GM21423 (cell line): Measurements from ENCODE around the gene RIPOR3.

Experiments
- ATAC-seq: cut with Tn5 transposase; IDR thresholded peaks from one replicate; pipeline ENCODE4 v1.9.1; 2021; ENCODE audit warnings: mild to moderate bottlenecking, moderate library complexity; ENCODE audit not compliant: unreplicated experiment

RIPOR3 gene

DNA sequence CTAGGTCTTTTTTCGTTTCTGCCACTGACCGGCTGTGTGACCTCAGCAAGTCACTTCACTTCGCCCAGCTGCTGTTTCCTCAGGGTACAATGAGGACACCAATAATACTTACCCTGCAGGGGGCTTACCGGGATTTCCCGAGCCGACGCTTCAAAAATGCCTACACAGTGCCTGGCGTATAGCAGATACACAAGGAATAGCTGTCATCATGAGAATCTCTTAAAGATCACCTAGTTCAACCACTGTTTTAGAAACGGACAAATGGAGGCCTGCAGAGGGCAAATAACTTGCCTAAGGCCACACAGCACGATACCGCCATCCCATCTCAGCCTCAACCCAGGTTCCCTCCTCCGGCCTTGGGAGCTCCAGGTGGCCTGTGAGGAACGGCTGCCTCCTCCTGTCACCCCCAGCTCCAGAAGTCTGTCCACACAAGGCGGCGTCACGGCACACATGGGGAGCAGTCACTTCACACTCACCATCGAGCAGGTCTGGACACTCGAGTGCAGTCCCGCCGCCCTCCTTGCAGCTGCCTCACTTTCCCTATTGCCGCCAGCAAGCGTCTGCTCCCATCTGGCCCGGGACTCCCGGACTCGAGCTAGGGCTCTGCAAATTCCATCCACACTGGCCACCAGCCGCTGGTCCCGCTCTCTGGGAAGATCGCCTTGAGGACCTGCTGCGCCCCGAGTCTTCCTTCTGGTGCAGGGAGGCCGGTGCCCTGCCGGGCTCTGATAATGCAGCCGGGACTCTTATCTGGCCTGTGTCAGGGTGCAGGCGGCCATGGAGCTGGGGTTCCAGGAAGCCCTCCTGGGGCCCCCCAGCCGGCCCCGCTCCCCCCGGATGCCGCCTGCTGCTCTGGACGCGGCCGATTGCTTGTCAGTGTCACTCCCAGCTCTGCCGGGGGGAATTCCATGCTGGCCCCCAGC is at the start of gene RIPOR3:
RIPOR3 (minus strand) TSS at position 893 of the 923 bp plus-strand sequence; CDS start at position 479, 414 bp downstream.
- no peak for ATAC-seq

- no peak for ATAC-seq
Observed at GRCh38 chr20:50737352-50737751, 46.0 kb upstream of the RIPOR3 start.

DNA sequence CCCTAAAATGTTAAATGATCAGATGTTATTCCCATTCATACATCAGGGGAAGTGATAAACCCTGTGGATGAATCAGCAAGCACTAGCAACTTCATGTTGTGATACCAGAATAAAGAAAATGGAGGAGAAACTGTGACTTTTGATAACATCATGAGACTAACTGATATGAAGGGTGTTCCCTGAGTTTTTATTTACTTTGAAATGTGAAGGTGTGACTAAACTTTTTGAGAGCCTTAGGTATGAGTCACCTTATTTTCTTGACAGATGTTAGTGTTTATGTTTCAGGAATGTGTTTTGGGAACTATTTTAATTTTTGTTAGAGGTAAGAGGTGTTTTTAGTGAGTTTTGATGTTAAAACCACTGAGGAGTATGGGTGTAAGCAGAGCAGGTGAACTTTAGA is 44.5 kb upstream of the RIPOR3 start:
- no peak for ATAC-seq

GRCh38 chr20:50734730-50735679 is 43.7 kb upstream of the RIPOR3 start:
- no peak for ATAC-seq

DNA sequence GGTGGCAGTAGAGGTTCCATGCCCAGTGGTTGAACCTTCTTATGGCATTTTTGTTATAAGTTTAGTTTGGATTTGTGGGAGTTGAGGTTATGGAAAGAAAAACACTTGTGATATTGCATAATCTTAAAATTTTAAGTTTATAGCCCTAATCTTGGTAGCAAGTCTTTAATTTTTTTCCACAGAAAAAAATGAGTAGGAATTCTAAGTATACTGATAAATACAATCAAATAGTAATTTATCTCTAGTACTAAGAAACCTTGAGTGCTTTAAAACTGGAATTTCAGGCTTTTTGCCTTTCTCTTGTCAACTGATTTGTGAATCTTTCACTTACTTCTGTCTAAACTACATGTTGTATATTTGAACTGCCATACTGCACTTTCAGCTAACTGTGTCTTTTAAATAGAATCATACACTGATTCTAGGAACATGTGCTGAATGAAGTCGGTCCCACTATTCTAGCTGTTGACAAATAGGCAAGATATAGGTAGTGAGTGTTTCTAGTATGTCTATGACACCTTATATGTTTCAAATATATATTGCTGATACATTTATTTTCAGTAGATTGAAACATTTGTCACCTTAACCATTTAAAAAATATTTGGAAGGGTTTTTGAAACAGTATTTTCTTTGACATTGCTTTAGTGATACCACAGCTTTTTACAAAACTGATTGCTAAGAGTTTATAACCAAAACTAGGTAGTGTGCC is 42.5 kb upstream of the RIPOR3 start:
- ATAC-seq = no peak

DNA sequence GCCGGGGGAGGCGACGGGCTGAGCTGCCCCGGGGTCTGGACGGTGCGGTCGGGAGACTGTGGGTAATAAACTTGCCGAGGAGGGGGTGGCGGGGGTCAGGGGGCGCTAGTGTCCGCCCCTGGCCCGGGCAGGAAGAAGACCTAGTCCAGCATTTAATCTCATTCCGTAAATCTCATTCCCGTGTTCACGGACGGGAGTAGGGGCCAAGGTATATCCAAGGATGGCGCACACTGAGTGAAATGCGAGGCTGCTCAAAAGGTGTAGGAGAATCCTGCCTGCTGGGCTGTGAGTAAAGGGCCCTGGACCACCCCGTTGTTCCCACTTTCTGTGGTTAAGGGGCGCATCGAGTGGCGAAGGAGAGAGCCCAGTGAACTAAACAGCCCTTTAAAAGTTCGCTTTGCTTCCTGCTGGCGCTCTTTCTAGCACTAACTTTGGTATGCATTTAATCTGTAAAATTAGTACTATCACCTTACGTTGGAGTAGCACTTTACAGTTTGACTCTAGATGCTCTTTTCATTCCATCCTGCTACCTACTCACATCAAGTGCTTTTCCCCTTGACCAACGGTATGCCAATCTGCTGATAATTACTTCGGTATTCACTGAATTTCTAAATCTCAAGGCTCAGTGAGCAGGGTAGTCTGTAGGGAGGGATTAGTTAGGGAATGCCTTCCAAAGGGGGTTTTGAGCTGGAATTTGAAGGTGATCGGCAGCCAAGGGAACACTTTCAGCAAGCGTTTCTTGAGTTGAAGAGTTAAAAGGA is 40.8 kb upstream of the RIPOR3 start:
- no peak for ATAC-seq

DNA sequence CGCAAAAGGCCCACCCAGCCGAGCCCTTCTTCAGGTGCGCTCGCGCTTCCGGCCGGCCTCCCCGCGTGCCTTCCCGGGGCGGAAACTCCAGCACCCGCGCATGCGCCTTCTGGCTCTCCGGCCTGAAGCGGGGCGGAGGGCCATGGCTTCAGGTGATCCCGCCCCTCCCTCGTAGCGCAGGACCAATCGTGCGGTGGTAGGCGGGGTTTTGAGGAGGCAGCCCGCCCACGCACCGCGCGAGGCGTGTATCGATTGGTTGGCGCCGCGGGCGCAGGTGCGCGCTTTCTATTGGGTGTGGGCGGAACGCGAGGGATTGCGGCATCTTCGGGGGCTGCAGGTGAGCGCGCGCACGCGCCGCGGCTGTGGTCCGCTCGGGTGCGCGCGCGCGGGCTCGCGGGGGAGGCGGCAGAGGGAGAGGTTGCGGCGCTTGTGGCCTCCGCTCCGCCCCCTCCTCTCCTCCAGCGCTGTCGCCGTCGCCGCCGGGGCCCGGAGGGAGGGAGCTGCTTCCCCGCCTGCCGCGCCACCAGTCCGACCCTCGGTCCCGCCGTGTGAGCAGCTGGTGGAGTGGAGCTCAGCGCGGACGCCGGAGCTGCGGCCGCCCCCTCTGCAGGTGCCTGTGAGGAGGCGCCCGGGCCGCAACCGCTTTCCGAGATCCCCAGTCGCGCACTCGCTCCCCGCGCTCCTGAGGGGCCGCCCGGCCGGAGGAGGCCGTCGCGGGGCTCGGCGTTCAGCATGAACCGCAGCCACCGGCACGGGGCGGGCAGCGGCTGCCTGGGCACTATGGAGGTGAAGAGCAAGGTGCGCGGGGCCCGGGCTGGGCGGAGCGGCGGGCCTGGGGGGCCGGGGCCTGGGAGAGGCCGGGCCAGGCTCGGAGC is 40.0 kb upstream of the RIPOR3 start, which contains the start of gene PARD6B:
PARD6B (plus strand) TSS at position 526 of the 875 bp plus-strand sequence; CDS start at position 733, 207 bp downstream.
- peak; percentile 88 for ATAC-seq

GRCh38 chr20:50730765-50731054 is 39.4 kb upstream of the RIPOR3 start:
- no peak for ATAC-seq

- ATAC-seq = no peak
Observed at GRCh38 chr20:50729901-50730764, 38.8 kb upstream of the RIPOR3 start.

GRCh38 chr20:50728981-50729874 is 37.9 kb upstream of the RIPOR3 start:
- no peak for ATAC-seq

- ATAC-seq = no peak
Observed at GRCh38 chr20:50728486-50728980, 37.2 kb upstream of the RIPOR3 start.

DNA sequence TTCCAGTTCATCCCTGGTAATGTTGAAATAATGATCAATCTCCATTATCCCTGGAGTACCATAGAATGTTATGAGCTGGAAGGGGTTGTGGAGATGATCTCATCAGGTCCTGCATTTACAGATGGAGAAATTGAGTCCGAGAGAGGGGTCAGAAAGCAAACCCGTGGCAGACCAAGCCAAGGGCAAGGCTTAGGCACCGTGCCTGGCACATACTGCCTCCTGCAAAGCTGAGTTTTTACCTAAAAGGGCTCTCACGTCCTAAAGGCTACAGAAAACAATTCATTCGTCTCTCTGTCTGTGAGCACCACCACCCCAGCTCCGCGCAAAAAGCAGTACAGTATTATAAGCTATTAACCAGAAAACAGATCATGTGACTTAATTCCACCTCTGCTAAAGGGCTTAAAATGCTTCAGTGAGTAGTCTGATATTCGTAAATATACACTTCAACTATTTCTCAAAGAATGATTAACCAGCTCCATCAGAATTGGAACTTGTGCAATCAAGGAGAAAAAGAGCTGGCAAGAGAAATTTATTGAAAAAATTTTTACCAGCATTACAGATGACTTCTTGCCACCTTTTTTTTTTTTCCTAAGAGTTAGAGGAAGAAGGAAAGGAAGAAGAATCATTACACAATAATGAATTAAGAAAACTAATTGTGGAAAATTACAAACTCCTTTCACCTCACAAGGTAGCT is 36.6 kb upstream of the RIPOR3 start:
- no peak for ATAC-seq

GRCh38 chr20:50726955-50727791 is 35.8 kb upstream of the RIPOR3 start:
- no peak for ATAC-seq

GRCh38 chr20:50725724-50726005 is 34.3 kb upstream of the RIPOR3 start:
- ATAC-seq = no peak

DNA sequence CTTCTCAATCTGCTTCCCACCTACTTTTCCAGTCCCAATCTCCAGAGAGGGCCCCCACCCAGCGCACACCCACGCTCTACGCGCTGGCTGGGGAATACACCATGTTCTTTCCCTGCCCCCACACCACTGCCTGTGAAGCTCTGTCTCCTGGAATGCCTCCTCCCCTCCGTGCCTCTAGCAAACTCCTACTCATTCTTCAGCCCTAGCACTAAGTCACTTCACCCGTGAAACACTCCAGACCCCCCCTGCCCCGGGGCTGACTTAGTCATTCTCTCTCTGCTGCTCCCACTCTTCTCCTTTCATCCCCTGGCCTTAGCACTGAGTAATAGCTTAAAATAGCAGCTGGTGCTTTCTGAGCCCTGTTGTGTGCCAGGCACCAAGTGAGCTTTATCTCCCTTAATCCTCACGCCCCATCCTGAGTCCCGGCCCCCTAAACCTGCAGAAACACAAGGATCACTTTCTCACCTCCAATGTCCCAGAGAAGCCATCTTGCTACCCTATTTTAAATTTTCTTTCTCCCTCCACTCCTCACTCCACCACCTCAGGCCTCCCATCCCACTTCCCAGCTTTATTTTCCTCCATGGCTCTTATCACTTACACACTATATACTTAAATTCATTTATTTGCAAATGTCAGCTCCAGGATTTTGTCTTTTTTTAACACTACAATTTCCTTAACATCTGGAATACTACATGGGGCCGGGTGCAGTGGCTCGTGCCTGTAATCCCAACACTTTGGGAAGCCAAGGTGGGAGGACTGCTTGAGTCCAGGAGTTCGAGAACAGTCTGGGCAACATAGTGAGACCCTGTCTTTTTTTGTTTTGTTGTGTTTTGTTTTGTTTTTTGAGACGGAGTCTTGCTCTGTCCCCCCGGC is 33.7 kb upstream of the RIPOR3 start:
- no peak for ATAC-seq
